K562 (cell line): ENCODE data around the gene YTHDC1. TPM values are rescaled to one million over a fixed set of nuclear protein-coding genes. Genes with fewer than 3 reads are reported as not detected.
A peak's percentile ranks its signal among the peaks of the same experiment; 100 is the strongest.

ENCODE experiments used
- C11orf30 ChIP-seq: fragments of 450-650 bp; IDR thresholded peaks from 2 replicates; pipeline ENCODE4 v1.6.1; 2016; ENCODE audit warnings: low read depth, mild to moderate bottlenecking
- DACH1 ChIP-seq: fragments of 450-650 bp; IDR thresholded peaks from 2 replicates; pipeline ENCODE4 v1.6.1; 2018; ENCODE audit not compliant: partially characterized antibody
- DIDO1 ChIP-seq: fragments of 450-650 bp; IDR thresholded peaks from 2 replicates; pipeline ENCODE4 v1.6.1; 2016; ENCODE audit warnings: low read depth, missing biosample characterization, missing genetic modification characterization
- JUNB ChIP-seq: fragments of 450-650 bp; formaldehyde crosslinking; conservative IDR thresholded peaks from 2 replicates; pipeline ENCODE4 v1.4.0; 2020; ENCODE audit warnings: mild to moderate bottlenecking
- NFE2L1 ChIP-seq: fragments of 450-650 bp; IDR thresholded peaks from 2 replicates; pipeline ENCODE4 v1.6.1; 2016; ENCODE audit warnings: missing genetic modification characterization, low read depth, mild to moderate bottlenecking, missing compliant biosample characterization, moderate library complexity, borderline replicate concordance
- SETDB1 ChIP-seq: IDR thresholded peaks from one replicate; pipeline ENCODE4 v1.6.1; 2012; ENCODE audit warnings: low read length, control low read depth, inconsistent platforms
- ZNF134 ChIP-seq: fragments of 250-450 bp; sonication (Bioruptor Pico); conservative IDR thresholded peaks from 2 replicates; pipeline ENCODE4 v1.4.0; 2020
- ZNF217 ChIP-seq: sonication (generic); formaldehyde crosslinking; IDR thresholded peaks from 2 replicates; pipeline ENCODE4 v1.8.0; 2022; ENCODE audit warnings: mild to moderate bottlenecking, missing genetic modification reagents
- ZNF316 ChIP-seq: fragments of 450-650 bp; IDR thresholded peaks from 2 replicates; pipeline ENCODE4 v1.6.1; 2016
- ZNF408 ChIP-seq: fragments of 250-450 bp; sonication (Bioruptor Pico); IDR thresholded peaks from 2 replicates; pipeline ENCODE4 v1.4.0; 2020; ENCODE audit warnings: low read depth, mild to moderate bottlenecking, moderate library complexity
- ZNF830 ChIP-seq: fragments of 250-450 bp; sonication (Bioruptor Pico); IDR thresholded peaks from 2 replicates; pipeline ENCODE4 v1.5.0; 2021; ENCODE audit warnings: mild to moderate bottlenecking
- polyA plus RNA-seq, 8 experiments: library from polyadenylated mRNA; depleted of rRNA in 4 of 8; stranded (reverse) in 5 of 8; unstranded in 3 of 8; fragments of >200 nt; fragmentation: Nextera tagmentation in 2 of 8; fragmentation: Illumina TruSeq in 1 of 8; extraction: Ambion mirVana in 2 of 8; extraction: Trizol in 1 of 8; gene quantifications; 2 replicates each; pipeline versions ENCODE4 v1.2.1 to v1.2.3, GENCODE V29; 2011 to 2014; ENCODE audit warnings: inconsistent platforms in 1 of 8, missing spikeins in 1 of 8
- total RNA-seq, 7 experiments: library from RNA; depleted of rRNA in 6 of 7; stranded (reverse); fragments of >200 nt in 6 of 7; fragmentation: Illumina TruSeq in 2 of 7; extraction: Trizol in 2 of 7; gene quantifications; 2 replicates each; pipeline versions ENCODE4 v1.2.1 to v1.2.3, GENCODE V29; 2011 to 2021; ENCODE audit warnings: low replicate concordance in 1 of 7
- TF ChIP-seq, protein P1 (sequence below): fragments of 250-450 bp; sonication (Bioruptor Pico); IDR thresholded peaks from 2 replicates; pipeline ENCODE4 v1.8.0; 2022; ENCODE audit warnings: inconsistent platforms, mild to moderate bottlenecking, moderate library complexity, borderline replicate concordance
- TF ChIP-seq, protein P2 (sequence below): fragments of 450-650 bp; formaldehyde crosslinking; IDR thresholded peaks from 2 replicates; pipeline ENCODE4 v1.4.0; 2020; ENCODE audit warnings: mild to moderate bottlenecking, moderate library complexity

Gene YTHDC1
- total and polyA plus RNA-seq, 9 of the 15 experiments (the other 6 are each of a cell fraction or from before 2014, with no cell fraction given) = 9.8 to 65.4 (median 51.7) TPM

DNA sequence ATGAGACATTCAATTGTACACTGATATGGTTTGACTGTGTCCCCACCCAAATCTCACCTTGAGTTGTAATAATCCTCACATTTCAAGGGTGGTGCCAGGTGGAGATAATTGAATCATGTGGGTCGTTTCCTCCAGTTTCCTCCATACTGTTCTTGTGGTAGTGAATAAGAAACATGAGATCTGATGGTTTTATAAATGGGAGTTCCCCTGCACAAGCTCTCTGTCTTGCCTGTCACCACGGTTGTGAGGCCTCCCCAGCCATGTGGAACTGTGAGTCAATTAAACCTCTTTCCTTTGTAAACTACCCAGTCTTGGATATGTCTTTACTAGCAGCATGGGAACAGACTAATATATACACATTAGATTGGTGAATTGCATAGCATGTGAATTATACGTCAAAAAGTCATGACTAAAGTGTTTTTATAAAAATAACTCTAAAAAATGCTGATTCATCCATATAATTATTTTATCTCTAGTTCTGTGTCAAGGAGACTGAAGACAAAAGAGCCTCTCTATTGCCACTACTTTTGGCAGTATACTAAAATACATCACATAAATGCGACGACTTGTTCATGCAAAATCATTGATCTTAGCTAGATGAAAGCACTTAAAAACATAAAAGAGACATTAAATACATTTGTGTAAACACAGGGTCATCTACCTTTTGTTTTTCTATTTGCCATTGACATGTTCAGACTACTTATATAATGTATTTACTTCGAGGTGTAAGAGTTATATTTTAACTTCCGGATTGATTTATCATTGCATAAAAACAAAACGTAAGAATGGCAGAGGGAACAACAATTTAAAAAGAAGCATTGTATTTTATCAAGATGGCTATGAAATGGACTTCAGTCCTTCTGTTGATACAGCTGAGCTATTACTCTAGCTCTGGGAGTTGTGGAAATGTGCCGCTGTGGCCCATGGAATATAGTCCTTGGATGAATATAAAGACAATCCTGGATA is 50.1 kb downstream of the YTHDC1 start (continued):
- TF ChIP-seq C11orf30 (peak; percentile 88), NFE2L1 (tag) (no peak; the same call in 1 of the 2 replicates), ZNF134 (CRISPR knock-in tag) (no peak), JUNB (CRISPR knock-in tag) (no peak), ZNF217 (CRISPR knock-in tag) (no peak), DACH1 (no peak), SETDB1 (no peak), DIDO1 (no peak), ZNF408 (CRISPR knock-in tag) (no peak), ZNF316 (peak; percentile 96), ZNF830 (CRISPR knock-in tag) (no peak)
- TF ChIP-seq, protein P1, sequence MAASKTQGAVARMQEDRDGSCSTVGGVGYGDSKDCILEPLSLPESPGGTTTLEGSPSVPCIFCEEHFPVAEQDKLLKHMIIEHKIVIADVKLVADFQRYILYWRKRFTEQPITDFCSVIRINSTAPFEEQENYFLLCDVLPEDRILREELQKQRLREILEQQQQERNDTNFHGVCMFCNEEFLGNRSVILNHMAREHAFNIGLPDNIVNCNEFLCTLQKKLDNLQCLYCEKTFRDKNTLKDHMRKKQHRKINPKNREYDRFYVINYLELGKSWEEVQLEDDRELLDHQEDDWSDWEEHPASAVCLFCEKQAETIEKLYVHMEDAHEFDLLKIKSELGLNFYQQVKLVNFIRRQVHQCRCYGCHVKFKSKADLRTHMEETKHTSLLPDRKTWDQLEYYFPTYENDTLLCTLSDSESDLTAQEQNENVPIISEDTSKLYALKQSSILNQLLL (CRISPR knock-in tag) = no peak
- TF ChIP-seq, protein P2, sequence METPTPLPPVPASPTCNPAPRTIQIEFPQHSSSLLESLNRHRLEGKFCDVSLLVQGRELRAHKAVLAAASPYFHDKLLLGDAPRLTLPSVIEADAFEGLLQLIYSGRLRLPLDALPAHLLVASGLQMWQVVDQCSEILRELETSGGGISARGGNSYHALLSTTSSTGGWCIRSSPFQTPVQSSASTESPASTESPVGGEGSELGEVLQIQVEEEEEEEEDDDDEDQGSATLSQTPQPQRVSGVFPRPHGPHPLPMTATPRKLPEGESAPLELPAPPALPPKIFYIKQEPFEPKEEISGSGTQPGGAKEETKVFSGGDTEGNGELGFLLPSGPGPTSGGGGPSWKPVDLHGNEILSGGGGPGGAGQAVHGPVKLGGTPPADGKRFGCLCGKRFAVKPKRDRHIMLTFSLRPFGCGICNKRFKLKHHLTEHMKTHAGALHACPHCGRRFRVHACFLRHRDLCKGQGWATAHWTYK (CRISPR knock-in tag) = no peak
- TF ChIP-seq, all 486 proteins: peak for 7
